ENCODE data around the gene ADAR. TPM values are rescaled to one million over a fixed set of nuclear protein-coding genes. Genes with fewer than 3 reads are reported as not detected.

The ADAR gene
- polyA plus RNA-seq, 1 donor (not counting 4 experiments of a cell fraction or from before 2014, with no cell fraction given), result 148 TPM

GRCh38 chr1:154589780-154590179, 18.2 kb downstream of the ADAR start:
- DNase-seq (ENCODE audit: low read depth, low spot score) (no peak), FAIRE-seq (no peak)
- Histone ChIP-seq H3K9ac (ENCODE audit: control insufficient read depth, extremely low read depth, insufficient read depth, low read length) (no peak overlapping the region), H3K9me1 (ENCODE audit: control insufficient read depth, extremely low read depth, insufficient read depth, low read length) (no peaks in the 10 kb centered on the region), H2AFZ (ENCODE audit: control insufficient read depth, low read length) (no peak overlapping the region), H3K4me2 (ENCODE audit: control insufficient read depth, extremely low read depth, insufficient read depth, low read depth, low read length) (no peak overlapping the region), H3K27me3 (ENCODE audit: control insufficient read depth, extremely low read depth, insufficient read depth, low read length) (no peaks in the 10 kb centered on the region), H3K4me3 (ENCODE audit: control insufficient read depth in 2 of 3, extremely low read depth in 1 of 3, insufficient read depth in 2 of 3, low read depth in 1 of 3, low read length in 3 of 3) (no peak overlapping the region), H3K9me3 (ENCODE audit: control insufficient read depth, low read depth, low read length) (no peaks in the 10 kb centered on the region), H3K27ac (ENCODE audit: control insufficient read depth, insufficient read depth, low read length) (no peak overlapping the region), H4K20me1 (ENCODE audit: control insufficient read depth, extremely low read depth, insufficient read depth, low read length) (peaks cover 3% of the 10 kb centered on the region), H3K36me3 (ENCODE audit: control insufficient read depth in 2 of 2, extremely low read depth in 1 of 2, insufficient read depth in 2 of 2, low read length in 2 of 2) (peaks cover 63 to 78% of the 10 kb centered on the region in 2 experiments), H3K4me1 (ENCODE audit: control insufficient read depth, extremely low read depth, insufficient read depth, low read length) (no peaks in the 10 kb centered on the region), H3K79me2 (ENCODE audit: control insufficient read depth, insufficient read depth, low read length) (peaks cover 5% of the 10 kb centered on the region)
- TF ChIP-seq CTCF (optimal IDR thresholded peaks at IDR 0.05 in 1 of 3, IDR thresholded peaks at IDR 0.05 in 1 of 3, conservative IDR thresholded peaks at IDR 0.05 in 1 of 3; ENCODE audit: extremely low read depth in 1 of 3, insufficient read depth in 2 of 3, low read length in 3 of 3) (no peak), EZH2 (IDR thresholded peaks at IDR 0.05; ENCODE audit: low read length) (no peak)
- dilution Hi-C loops (cut with MboI; ENCODE audit: extremely low pct_ligation_motif_present, low sequenced_read_pairs), result no loop called here

GRCh38 chr1:154586641-154587040, 21.3 kb downstream of the ADAR start:
- Histone ChIP-seq H3K4me1 (ENCODE audit: control insufficient read depth, extremely low read depth, insufficient read depth, low read length) (no peaks in the 10 kb centered on the region), H3K79me2 (ENCODE audit: control insufficient read depth, insufficient read depth, low read length) (peaks cover under 1% of the 10 kb centered on the region), H3K27ac (ENCODE audit: control insufficient read depth, insufficient read depth, low read length) (no peak overlapping the region), H2AFZ (ENCODE audit: control insufficient read depth, low read length) (no peak overlapping the region), H3K27me3 (ENCODE audit: control insufficient read depth, extremely low read depth, insufficient read depth, low read length) (no peaks in the 10 kb centered on the region), H3K4me3 (ENCODE audit: control insufficient read depth in 2 of 3, extremely low read depth in 1 of 3, insufficient read depth in 2 of 3, low read depth in 1 of 3, low read length in 3 of 3) (no peak overlapping the region), H3K9me3 (ENCODE audit: control insufficient read depth, low read depth, low read length) (no peaks in the 10 kb centered on the region), H3K9me1 (ENCODE audit: control insufficient read depth, extremely low read depth, insufficient read depth, low read length) (no peaks in the 10 kb centered on the region), H3K36me3 (ENCODE audit: control insufficient read depth in 2 of 2, extremely low read depth in 1 of 2, insufficient read depth in 2 of 2, low read length in 2 of 2) (peaks cover 77 to 79% of the 10 kb centered on the region in 2 experiments), H3K4me2 (ENCODE audit: control insufficient read depth, extremely low read depth, insufficient read depth, low read depth, low read length) (no peak overlapping the region), H3K9ac (ENCODE audit: control insufficient read depth, extremely low read depth, insufficient read depth, low read length) (no peak overlapping the region), H4K20me1 (ENCODE audit: control insufficient read depth, extremely low read depth, insufficient read depth, low read length) (peaks cover 6% of the 10 kb centered on the region)
- no peak for DNase-seq (ENCODE audit: low read depth, low spot score)
- TF ChIP-seq CTCF (optimal IDR thresholded peaks at IDR 0.05 in 1 of 3, IDR thresholded peaks at IDR 0.05 in 1 of 3, conservative IDR thresholded peaks at IDR 0.05 in 1 of 3; ENCODE audit: extremely low read depth in 1 of 3, insufficient read depth in 2 of 3, low read length in 3 of 3), result no peak
- dilution Hi-C loops (cut with MboI; ENCODE audit: extremely low pct_ligation_motif_present, low sequenced_read_pairs), result no loop called here
- no peak for FAIRE-seq
